ENCODE data around the gene CD22.

The CD22 gene

GRCh38 chr19:35341006-35341405 lies 12.0 kb downstream of the CD22 start:
- no peak for FAIRE-seq
- no peak for DNase-seq (ENCODE audit: low spot score)

DNA sequence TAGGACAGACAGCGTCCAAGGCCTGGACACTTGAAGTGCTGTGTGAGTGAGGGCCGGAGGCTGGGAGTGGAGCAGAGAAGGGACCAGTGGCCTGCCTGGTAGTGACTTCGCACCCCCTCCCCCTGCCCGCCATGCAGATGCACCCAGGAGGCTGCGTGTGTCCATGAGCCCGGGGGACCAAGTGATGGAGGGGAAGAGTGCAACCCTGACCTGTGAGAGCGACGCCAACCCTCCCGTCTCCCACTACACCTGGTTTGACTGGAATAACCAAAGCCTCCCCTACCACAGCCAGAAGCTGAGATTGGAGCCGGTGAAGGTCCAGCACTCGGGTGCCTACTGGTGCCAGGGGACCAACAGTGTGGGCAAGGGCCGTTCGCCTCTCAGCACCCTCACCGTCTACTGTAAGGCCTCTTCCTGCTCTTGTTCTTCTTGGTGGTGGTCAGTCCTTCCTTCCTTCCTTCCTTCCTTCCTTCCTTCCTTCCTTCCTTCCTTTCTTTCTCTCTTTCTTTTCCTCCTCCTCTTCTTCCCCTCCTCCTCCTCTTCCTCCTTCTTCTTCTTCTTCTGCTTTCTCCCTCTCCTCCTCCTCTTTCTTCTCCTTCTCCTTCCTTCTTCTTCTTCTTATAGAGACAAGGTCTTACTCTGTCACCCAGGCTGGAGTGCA lies 12.7 kb downstream of the CD22 start:
- FAIRE-seq: no peak
- no peak for DNase-seq (ENCODE audit: low spot score)

DNA sequence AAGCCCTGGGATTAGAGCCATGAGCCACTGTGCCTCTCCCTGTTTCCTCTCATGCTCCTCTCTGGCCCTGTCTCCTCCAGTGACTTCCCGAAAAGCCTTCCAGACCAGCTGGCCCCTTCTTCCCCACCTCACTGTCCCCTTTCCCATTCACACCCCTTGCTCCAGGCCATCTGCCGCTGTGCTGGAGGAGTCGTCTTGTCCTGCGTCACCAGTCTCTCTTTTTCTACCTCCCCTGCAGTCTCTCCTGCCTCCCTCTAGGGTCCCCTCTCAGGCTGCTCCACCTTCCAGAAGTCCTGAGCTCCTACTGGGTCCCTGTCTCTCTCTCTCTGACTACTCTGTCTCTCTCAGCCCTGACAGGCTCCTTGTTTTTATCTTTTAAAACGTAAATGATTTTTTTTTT lies 13.4 kb downstream of the CD22 start:
- DNase-seq (ENCODE audit: low spot score): no peak
- FAIRE-seq: no peak

DNA sequence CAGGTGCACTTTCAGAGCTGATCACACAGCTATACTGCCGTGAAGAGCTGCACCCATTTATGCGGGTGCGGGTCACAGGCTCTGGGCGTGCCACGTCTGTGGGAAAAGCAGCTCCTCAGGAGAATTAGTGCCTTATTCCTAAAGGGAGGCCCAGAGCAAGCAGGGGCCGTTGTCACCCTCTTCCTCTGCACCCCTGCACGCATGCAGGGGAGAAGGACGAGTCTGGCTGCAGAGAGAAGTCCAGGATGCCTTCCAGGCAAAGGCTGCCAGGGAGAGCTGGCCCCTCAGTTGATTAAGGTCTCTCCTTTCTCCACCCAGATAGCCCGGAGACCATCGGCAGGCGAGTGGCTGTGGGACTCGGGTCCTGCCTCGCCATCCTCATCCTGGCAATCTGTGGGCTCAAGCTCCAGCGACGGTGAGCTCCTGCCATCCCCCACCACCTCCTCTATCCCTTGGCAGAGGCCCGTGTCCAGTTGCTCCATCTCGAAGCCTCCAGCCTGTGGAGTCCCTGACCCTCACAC lies 15.6 kb downstream of the CD22 start:
- FAIRE-seq: no peak
- no peak for DNase-seq (ENCODE audit: low spot score)

GRCh38 chr19:35345671-35346111 lies 16.7 kb downstream of the CD22 start:
- DNase-seq (ENCODE audit: low spot score) (no peak), FAIRE-seq (no peak)

DNA sequence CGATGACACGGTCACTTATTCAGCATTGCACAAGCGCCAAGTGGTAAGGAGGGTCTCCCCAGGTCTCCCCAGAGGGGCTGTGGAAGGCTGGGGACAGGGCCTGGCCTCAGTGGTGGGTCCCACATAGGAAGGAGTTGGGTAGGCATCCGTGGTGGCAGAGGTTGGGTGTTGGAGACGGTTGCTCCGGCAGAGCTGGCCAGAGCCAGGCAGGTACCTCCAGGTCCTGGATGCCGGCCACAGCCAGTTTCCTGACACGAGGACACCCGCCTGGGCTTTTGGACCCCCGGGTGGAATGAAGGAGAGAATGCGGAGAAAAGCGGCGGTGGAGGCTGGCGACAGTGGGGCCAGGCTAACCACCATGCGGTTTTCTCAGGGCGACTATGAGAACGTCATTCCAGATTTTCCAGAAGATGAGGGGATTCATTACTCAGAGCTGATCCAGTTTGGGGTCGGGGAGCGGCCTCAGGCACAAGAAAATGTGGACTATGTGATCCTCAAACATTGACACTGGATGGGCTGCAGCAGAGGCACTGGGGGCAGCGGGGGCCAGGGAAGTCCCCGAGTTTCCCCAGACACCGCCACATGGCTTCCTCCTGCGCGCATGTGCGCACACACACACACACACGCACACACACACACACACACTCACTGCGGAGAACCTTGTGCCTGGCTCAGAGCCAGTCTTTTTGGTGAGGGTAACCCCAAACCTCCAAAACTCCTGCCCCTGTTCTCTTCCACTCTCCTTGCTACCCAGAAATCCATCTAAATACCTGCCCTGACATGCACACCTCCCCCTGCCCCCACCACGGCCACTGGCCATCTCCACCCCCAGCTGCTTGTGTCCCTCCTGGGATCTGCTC lies 17.4 kb downstream of the CD22 start:
- DNase-seq (ENCODE audit: low spot score) (no peak), FAIRE-seq (no peak)

DNA sequence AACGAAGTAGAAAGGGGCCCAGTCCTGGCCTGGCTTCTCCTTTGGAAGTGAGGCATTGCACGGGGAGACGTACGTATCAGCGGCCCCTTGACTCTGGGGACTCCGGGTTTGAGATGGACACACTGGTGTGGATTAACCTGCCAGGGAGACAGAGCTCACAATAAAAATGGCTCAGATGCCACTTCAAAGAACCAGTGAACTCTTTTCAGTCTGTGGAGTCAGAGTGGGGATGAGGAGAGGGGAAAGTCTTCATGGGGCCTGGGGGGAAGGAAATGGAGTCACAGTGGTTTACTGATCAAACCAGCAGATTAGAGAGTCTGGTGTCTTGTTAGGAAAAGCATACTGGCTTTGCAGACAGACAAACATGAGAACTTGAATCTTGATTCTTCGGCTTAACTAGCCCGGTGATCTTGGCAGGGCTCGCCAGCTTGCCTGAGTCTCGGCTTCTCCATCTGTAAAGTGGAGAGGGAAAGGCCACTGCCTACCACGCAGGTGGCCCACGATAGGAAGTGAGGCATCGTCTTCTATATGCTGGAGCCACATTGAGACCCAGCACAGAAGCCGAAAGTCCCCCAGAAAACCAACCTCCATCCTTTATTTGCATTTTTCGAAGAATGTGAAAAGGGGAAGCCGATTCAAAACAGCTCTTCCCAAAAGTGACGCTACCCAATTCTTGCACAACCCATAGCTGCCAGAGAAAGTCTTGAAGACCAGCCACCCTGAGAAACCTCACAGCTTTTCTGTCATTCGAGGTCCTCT lies 18.4 kb downstream of the CD22 start, which contains the start of gene FFAR1:
TSS of gene FFAR1 (plus strand) at position 732 of the 759 bp plus-strand sequence. CDS start 3,650 bp downstream, outside the sequence.
- no peak for DNase-seq (ENCODE audit: low spot score)

GRCh38 chr19:35347930-35348298 lies 18.9 kb downstream of the CD22 start:
- no peak for DNase-seq (ENCODE audit: low spot score)
- no peak for FAIRE-seq

More for the DNA sequence above, 18.4 kb downstream of the CD22 start, which contains the start of gene FFAR1:
- FAIRE-seq: no peak

GRCh38 chr19:35348911-35349611 lies 20.1 kb downstream of the CD22 start:
- no peak for FAIRE-seq
- DNase-seq (ENCODE audit: low spot score): no peak

DNA sequence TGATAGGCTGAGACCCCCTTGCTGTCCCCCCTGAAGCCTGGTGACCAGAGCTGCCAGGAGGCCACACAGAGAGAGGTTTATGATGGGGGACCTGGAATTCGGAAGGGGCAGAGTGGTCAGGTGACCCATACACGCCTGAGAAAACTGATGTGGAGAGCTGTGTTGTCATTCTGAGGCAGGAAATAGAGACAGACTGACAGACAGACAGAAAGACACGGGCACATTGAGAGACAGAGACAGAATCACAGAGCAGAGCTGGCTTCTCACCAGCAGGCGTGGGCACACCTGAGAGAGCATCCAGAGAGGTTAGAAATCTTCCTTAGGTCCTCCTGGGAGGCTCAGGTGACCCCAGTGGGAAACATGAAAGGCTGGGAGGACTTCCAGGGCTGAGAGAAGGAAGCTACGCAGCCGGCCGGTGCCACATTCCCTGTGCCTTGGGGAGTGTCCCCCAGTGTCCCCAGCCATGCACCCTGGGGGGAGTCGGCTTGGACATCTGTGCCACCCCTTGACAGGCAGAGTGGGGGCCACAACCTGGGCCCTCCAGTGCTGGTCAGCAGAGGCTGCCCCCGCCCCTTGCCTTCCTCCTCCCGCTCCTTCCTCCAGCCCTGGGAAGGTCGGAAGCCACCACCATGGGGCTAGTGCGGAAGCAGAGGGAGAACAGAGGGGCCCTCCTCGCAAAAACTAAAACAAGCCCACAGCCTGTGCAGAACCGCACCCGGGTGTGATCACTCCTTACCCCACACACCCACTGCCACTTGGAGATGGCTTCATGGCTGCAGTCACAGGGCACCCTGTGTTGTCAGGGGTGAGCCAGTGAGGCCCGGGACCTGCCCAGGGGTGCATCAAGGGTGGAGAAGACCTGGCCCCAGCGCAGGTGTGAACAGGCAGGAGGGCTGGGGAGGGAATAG lies 20.9 kb downstream of the CD22 start:
- DNase-seq (ENCODE audit: low spot score): no peak
- FAIRE-seq: no peak

- no peak for FAIRE-seq
- DNase-seq (ENCODE audit: low spot score): no peak
Measured at GRCh38 chr19:35350591-35350990, 21.6 kb downstream of the CD22 start.

- FAIRE-seq: no peak
- no peak for DNase-seq (ENCODE audit: low spot score)
Measured at GRCh38 chr19:35351411-35352176, 22.6 kb downstream of the CD22 start.

DNA sequence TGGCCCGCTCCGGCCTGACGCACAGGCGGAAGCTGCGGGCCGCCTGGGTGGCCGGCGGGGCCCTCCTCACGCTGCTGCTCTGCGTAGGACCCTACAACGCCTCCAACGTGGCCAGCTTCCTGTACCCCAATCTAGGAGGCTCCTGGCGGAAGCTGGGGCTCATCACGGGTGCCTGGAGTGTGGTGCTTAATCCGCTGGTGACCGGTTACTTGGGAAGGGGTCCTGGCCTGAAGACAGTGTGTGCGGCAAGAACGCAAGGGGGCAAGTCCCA lies 23.1 kb downstream of the CD22 start:
- no peak for DNase-seq (ENCODE audit: low spot score)
- FAIRE-seq: no peak

DNA sequence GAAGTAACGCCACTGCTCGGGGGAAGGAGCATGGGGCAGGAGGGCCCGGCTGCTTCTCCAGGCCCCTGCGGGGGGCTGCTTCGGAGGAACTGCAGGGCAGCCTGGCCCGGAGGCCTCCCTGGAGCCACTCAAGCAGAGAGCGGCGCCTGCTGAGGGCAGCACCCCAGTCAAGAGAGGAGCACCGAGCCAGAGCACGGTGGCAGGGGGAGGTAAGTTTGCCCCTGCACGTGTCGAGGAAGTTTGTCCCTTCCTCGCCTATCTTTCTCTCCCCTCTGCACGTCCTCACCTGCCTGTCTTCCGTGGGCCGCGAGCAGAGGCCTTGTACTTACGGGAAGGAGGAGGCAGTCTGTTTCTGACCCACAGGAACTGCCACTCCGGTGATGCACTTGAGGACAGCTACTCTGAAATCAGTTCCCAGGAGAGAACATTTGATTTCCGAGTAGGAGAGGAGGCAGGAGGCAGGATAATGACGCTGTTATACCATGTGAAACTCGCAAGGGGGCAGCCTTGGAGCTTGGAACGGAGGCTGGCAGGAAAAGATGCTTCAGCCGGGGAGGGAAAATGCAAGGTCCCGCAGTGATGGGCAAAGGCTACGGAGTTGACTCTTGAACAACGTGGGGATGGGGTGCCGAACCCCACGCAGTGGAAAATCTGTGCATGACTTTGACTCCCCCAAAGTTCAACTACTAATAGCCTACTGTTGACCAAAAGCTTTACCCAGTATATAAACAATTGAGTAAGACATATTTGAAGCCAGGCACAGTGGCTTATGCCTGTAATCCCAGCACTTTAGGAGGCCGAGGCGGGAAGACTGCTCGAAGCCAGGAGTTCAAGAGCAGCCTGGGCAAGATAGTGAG lies 23.7 kb downstream of the CD22 start:
- FAIRE-seq (no peak), DNase-seq (ENCODE audit: low spot score) (peak; percentile 24)

GRCh38 chr19:35353635-35354034 lies 24.6 kb downstream of the CD22 start:
- no peak for DNase-seq (ENCODE audit: low spot score)
- FAIRE-seq: no peak

GRCh38 chr19:35354898-35355297 lies 25.9 kb downstream of the CD22 start:
- no peak for FAIRE-seq
- no peak for DNase-seq (ENCODE audit: low spot score)

GRCh38 chr19:35355791-35356460 lies 26.9 kb downstream of the CD22 start:
- DNase-seq (ENCODE audit: low spot score): no peak
- no peak for FAIRE-seq
